ENCODE data around the gene NRXN3. TPM values are rescaled to one million over a fixed set of nuclear protein-coding genes. Genes with fewer than 3 reads are reported as not detected.

Gene NRXN3
- total and polyA plus RNA-seq, 8 donors: 1.3 to 7.6 (median 1.5) TPM

DNA sequence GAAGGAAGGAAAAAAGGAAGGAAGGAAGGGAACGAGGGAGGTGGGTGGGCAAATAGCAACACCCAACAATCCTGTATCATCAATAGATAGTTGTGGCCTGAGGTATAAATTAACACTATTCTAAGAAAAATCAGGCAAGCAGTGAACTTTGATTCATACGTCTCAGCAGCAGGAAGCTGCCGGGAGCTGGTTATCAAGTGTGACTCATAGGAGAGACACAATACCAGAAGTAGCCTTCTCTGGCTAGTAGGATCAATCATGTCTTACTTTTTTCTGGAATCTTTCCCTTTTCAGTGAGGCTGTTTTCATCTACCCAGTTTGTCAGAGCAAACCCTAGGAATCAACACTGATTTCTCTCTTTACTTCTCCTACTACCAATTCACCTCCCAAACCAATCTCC lies 780.5 kb downstream of the NRXN3 start:
- H3K27ac ChIP-seq: no peak overlapping the region
- H3K27me3 ChIP-seq: no peaks in the 10 kb centered on the region
- no peaks in the 10 kb centered on the region for H3K9me3 ChIP-seq
- no peaks in the 10 kb centered on the region for H3K4me1 ChIP-seq
- no peaks in the 10 kb centered on the region for H3K36me3 ChIP-seq
- no peak for DNase-seq
- TF ChIP-seq, protein P1, sequence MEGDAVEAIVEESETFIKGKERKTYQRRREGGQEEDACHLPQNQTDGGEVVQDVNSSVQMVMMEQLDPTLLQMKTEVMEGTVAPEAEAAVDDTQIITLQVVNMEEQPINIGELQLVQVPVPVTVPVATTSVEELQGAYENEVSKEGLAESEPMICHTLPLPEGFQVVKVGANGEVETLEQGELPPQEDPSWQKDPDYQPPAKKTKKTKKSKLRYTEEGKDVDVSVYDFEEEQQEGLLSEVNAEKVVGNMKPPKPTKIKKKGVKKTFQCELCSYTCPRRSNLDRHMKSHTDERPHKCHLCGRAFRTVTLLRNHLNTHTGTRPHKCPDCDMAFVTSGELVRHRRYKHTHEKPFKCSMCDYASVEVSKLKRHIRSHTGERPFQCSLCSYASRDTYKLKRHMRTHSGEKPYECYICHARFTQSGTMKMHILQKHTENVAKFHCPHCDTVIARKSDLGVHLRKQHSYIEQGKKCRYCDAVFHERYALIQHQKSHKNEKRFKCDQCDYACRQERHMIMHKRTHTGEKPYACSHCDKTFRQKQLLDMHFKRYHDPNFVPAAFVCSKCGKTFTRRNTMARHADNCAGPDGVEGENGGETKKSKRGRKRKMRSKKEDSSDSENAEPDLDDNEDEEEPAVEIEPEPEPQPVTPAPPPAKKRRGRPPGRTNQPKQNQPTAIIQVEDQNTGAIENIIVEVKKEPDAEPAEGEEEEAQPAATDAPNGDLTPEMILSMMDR (IDR thresholded peaks at IDR 0.05): no peak
- no peak overlapping the region for H3K4me3 ChIP-seq
- intact Hi-C loops (cut with DNase I): no loop called here
- ATAC-seq: no peak

DNA sequence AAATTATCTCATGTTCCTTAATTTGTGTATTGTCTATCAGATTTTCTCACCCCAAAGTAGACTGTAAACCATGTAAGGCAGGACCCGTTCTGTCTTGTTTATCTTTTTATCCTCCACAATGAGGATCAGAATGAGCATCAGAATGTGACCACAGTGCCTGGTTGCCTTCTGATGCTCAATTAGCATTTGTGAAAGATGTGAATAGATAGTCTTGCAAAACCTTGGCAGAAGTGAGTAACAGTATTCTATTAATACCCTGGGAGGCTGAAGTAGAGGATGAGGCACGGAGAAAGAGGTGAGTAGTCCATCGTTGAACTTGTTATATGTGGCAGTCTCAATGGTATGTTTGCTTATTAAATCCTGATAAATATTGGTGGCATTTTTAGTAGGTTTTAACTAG lies 781.4 kb downstream of the NRXN3 start:
- Histone ChIP-seq H3K27me3 (no peaks in the 10 kb centered on the region), H3K27ac (no peak overlapping the region), H3K36me3 (no peaks in the 10 kb centered on the region), H3K4me1 (no peaks in the 10 kb centered on the region), H3K9me3 (no peaks in the 10 kb centered on the region), H3K4me3 (no peak overlapping the region)
- no peak for ATAC-seq
- TF ChIP-seq, protein P1 (IDR thresholded peaks at IDR 0.05): no peak
- intact Hi-C loops (cut with DNase I): no loop called here
- DNase-seq: no peak

DNA sequence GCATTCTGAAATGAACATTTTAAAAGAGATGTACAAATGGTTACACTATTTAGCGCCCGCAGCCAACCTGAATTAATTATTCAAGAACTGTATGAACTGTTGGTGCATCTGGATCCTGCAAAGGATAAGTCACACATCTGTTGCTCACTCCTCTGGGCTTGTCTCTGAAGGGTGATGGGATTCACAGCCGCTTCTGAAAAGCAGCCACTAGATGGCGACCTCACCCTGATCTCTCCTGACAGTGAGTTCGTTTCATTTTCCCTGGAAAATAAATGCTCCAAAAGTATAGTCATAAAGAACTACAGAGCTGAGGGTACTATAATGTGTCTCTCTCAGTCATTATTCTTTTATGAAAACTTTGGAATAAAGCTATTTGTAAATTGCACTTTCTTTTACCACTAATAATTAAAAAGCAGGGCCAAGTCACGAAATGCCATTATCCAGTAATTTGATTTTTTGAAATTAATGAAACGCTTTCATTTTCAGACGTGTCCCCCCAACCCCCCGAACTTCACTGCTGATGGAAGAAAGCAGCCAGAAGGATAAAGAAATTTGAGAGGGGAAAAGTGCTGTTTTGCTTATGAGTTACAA lies 789.6 kb downstream of the NRXN3 start:
- DNase-seq (peak in 3 of 4 donors; percentile 54 to 81 (median 65)), ATAC-seq (peak; percentile 93)
- intact Hi-C loops (cut with DNase I): no loop called here

DNA sequence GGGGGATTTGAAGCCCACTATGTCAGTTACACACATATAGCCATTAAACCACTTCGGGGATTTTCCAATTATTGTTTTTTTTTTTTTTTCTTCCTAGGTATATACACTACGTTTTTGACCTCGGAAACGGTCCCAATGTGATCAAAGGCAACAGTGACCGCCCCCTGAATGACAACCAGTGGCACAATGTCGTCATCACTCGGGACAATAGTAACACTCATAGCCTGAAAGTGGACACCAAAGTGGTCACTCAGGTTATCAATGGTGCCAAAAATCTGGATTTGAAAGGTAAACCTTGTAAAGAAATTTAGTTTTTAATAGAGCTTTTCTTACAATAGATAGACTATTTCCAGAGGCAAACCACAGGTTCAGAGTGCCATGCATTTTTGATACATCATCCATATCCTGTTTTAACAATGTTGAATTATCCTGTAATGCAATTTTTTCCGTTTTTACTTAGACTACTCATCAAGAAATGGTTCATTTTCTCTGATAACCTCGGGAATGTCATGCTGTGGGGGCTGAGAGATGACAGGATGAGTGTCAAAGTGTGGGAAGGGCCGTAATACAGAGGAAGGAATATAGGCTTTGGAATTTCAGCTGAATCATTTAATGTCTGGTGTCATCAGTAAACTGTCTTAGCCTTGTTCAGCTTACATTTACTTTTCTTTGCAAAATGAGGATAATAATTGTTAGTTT lies 797.1 kb downstream of the NRXN3 start:
- Histone ChIP-seq H3K9me3 (no peaks in the 10 kb centered on the region), H3K27me3 (no peaks in the 10 kb centered on the region), H3K4me1 (no peaks in the 10 kb centered on the region), H3K4me3 (no peak overlapping the region), H3K27ac (no peak overlapping the region), H3K36me3 (no peaks in the 10 kb centered on the region)
- TF ChIP-seq, protein P1 (IDR thresholded peaks at IDR 0.05): no peak
- DNase-seq (no peak), ATAC-seq (no peak)
- intact Hi-C loops (cut with DNase I): no loop called here

More for the DNA sequence above, 789.6 kb downstream of the NRXN3 start:
- no peaks in the 10 kb centered on the region for H3K4me1 ChIP-seq
- no peaks in the 10 kb centered on the region for H3K36me3 ChIP-seq
- TF ChIP-seq, protein P1 (IDR thresholded peaks at IDR 0.05): peak; percentile 82 to 84
- H3K9me3 ChIP-seq: no peaks in the 10 kb centered on the region
- H3K4me3 ChIP-seq: no peak overlapping the region
- no peak overlapping the region for H3K27ac ChIP-seq
- no peaks in the 10 kb centered on the region for H3K27me3 ChIP-seq

DNA sequence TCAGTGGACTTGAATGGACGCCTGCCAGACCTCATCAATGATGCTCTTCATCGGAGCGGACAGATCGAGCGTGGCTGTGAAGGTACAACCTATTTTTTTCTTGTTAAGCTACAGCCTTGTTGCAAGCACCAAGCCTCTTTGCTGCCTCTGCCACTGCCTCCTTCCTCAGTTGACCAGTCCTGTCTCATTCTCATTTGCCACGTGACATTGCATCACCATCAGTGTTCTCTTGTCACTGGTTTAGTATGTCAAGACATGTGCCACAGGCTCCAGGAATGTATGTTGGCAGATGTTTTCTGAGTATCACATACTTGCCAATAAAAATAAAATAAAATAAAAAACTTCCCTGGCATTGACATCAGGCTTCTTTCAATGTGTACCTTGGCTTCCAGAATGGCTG lies 798.1 kb downstream of the NRXN3 start:
- DNase-seq (no peak), ATAC-seq (no peak)
- H3K27ac ChIP-seq: no peak overlapping the region
- H3K4me3 ChIP-seq: no peak overlapping the region
- H3K36me3 ChIP-seq: no peaks in the 10 kb centered on the region
- H3K27me3 ChIP-seq: no peaks in the 10 kb centered on the region
- TF ChIP-seq, protein P1 (IDR thresholded peaks at IDR 0.05): no peak
- no peaks in the 10 kb centered on the region for H3K4me1 ChIP-seq
- no peaks in the 10 kb centered on the region for H3K9me3 ChIP-seq
- intact Hi-C loops (cut with DNase I): no loop called here

Measured in left lung (tissue), 10 donors.